Muscle of back (tissue), 11 donors: ENCODE results near the gene ZFP2. TPM values are rescaled to one million over a fixed set of nuclear protein-coding genes. Genes with fewer than 3 reads are reported as not detected.

Experiments
- DNase-seq, 3 donors: peaks; one replicate each; pipeline versions ENCODE4 v3.0.0 to v3.0.0-alpha.2; 2013
- polyA plus RNA-seq, 10 donors: library from polyadenylated mRNA; unstranded; fragments of 120-200 nt; gene quantifications; one replicate each; pipeline ENCODE4 v1.2.1, GENCODE V29; 2013; ENCODE audit not compliant: insufficient read length in 10 of 10

Gene ZFP2
- polyA plus RNA-seq, 10 donors: 1.7 to 3.5 (median 2.5) TPM

- no peak for DNase-seq
These were observed 69.8 kb downstream of the ZFP2 start for GRCh38 chr5:178965465-178966055.

DNA sequence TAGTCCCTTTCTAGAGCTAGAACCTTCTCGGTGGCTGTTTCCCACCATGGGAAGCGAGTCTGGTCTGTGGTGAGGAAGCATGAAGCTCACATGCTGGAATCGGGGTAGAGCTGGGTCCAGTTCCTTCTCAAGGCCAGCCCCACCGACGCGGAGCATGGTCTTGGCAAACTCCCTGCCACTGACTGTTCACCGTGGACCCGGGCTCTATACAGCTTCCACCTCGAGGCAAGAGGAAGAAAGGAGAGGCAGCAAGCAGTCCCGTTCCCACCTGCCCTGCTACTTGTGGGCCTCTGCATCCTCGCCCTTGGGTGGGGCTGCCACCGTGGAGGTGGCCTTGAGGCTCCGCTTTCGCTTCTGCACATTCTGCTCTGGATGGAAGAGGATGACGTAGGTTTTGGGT is 85.7 kb downstream of the ZFP2 start:
- no peak for DNase-seq

Other genes starting within 250 kb of the ZFP2 start
- gene ZNF354A, start 165.3 kb upstream of the ZFP2 start, polyA plus RNA-seq: 10 to 100 TPM in 7 of 10 donors, 1 to 10 TPM in 3; 8.0 to 12.5 (median 11.2) TPM
- gene ZNF354B, start 36.0 kb upstream of the ZFP2 start, polyA plus RNA-seq: 10 to 100 TPM; 10.1 to 19.6 (median 12.8) TPM
- 1 to 10 TPM; 2.1 to 4.3 (median 3.6) TPM for gene ZNF454, start 45.3 kb downstream of the ZFP2 start, polyA plus RNA-seq
- gene GRM6, start 99.4 kb downstream of the ZFP2 start, polyA plus RNA-seq: 1 to 10 TPM in 1 of 10 donors, under 1 TPM in 9; 0.24 to 1.0 (median 0.51) TPM
- gene ZNF879, start 127.9 kb downstream of the ZFP2 start, polyA plus RNA-seq: 1 to 10 TPM; 3.2 to 5.0 (median 4.4) TPM
- gene ZNF354C, start 164.5 kb downstream of the ZFP2 start, polyA plus RNA-seq: 10 to 100 TPM in 4 of 10 donors, 1 to 10 TPM in 6; 8.4 to 11.1 (median 9.8) TPM